ENCODE results near the gene MAFG.

Gene MAFG

GRCh38 chr17:81927653-81928543 is at the start of gene MAFG:
Gene MAFG (minus strand): TSS chr17:81927735. CDS start chr17:81923185, 4,550 bp downstream.
- DNase-seq (ENCODE audit: low read depth), result peak; percentile 96
- H3K4me3 ChIP-seq (ENCODE audit: low read depth, low read length), result peak within 1 kb of the TSS; percentile 90
- TF ChIP-seq CTCF (IDR thresholded peaks at IDR 0.05; ENCODE audit: insufficient read depth, low read depth, low read length, missing control alignments), result peak; percentile 30

- DNase-seq (ENCODE audit: low read depth), result peak; percentile 42
- H3K4me3 ChIP-seq (ENCODE audit: low read depth, low read length), result peak overlapping the region; percentile 84
- no peak for TF ChIP-seq CTCF (IDR thresholded peaks at IDR 0.05; ENCODE audit: insufficient read depth, low read depth, low read length, missing control alignments)
Observed at GRCh38 chr17:81976332-81977210, 49.0 kb upstream of the MAFG start.

- TF ChIP-seq CTCF (IDR thresholded peaks at IDR 0.05; ENCODE audit: insufficient read depth, low read depth, low read length, missing control alignments), result no peak
- DNase-seq (ENCODE audit: low read depth), result no peak
Observed at GRCh38 chr17:81973432-81973831, 45.9 kb upstream of the MAFG start.

GRCh38 chr17:81968850-81969812 is 41.6 kb upstream of the MAFG start:
- DNase-seq (ENCODE audit: low read depth), result no peak
- TF ChIP-seq CTCF (IDR thresholded peaks at IDR 0.05; ENCODE audit: insufficient read depth, low read depth, low read length, missing control alignments), result no peak
- H3K4me3 ChIP-seq (ENCODE audit: low read depth, low read length), result no peak overlapping the region

More at GRCh38 chr17:81973432-81973831, 45.9 kb upstream of the MAFG start:
- H3K4me3 ChIP-seq (ENCODE audit: low read depth, low read length), result no peak overlapping the region

- no peak for DNase-seq (ENCODE audit: low read depth)
- TF ChIP-seq CTCF (IDR thresholded peaks at IDR 0.05; ENCODE audit: insufficient read depth, low read depth, low read length, missing control alignments), result no peak
- H3K4me3 ChIP-seq (ENCODE audit: low read depth, low read length), result no peak overlapping the region
Observed at GRCh38 chr17:81968396-81968745, 40.8 kb upstream of the MAFG start.
